M059J (cell line): ENCODE measurements around the gene INPP1. TPM values are rescaled to one million over a fixed set of nuclear protein-coding genes. Genes with fewer than 3 reads are reported as not detected.
"Not testable (repeated sequence)": the region's sequence is repeated elsewhere in the genome, so short reads cannot be mapped to it uniquely, and the experiment has no call there.

Experiments
- DNase-seq: peaks from one replicate; pipeline ENCODE4 v3.0.0-alpha.2; 2012; ENCODE audit warnings: low read depth
- total RNA-seq: library from RNA; depleted of rRNA; stranded (reverse); fragments of >200 nt; shearing (Covaris generic); gene quantifications from 2 replicates; pipeline ENCODE4 v1.2.3, GENCODE V29; 2014

The INPP1 gene
- total RNA-seq, 1 experiment from 2014 or later = 12.0 TPM

GRCh38 chr2:190333928-190334327 is 9.5 kb upstream of the INPP1 start:
- no peak for DNase-seq

GRCh38 chr2:190334479-190335224 is 8.7 kb upstream of the INPP1 start:
- peak; percentile 56 for DNase-seq

DNA sequence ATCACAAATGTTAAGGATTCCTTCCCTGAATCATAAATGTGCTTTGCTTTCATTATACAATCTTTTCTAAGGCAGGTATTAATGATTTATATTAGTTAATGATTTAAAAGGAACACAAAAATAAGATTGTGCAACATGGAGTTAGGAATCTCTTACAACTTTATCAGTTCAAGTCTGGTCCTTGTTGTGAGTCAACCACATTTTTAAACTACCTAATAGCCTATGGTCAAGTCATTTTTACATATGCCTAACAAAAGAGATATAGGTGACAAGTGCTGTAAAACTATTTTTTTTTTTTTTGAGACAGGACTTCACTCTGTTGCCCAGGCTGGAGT is 8.2 kb upstream of the INPP1 start:
- DNase-seq = no peak

DNA sequence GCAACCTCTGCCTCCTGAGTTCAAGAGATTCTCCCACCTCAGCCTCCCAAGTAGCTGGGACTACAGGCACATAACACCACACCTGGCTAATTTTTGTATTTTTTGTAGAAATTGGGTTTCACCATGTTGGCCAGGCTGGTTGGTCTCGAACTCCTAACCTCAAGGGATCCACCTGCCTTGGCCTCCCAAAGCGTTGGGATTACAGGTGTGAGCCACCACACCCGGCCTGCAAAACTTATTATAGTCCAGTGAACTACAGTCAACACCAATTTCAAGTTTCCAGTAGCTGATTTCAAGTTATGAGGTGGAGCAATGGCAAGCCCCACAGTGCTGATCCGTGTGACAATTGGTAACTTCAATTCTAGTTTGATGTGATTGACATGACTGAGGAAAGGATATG is 7.8 kb upstream of the INPP1 start:
- not testable (repeated sequence) for DNase-seq

GRCh38 chr2:190336420-190336819 is 7.0 kb upstream of the INPP1 start:
- no peak for DNase-seq

DNA sequence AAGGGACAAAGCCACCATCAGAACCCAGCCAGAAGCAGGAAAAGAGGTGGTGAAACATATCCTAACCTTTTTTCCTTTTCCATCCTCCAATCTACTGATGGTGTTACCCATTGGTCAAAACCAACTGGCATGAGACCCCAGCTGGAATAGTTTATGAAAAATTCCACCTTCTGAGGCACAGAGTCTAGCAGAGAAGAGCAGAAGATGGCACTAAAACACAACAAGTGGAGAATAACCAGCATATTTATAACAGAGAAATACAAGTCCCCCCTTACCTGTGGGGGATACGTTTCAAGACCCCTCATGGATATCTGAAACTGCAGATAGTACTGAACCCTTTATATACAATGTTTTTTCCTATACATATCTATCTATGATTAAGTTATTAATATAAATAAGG is 4.9 kb upstream of the INPP1 start:
- DNase-seq = no peak

DNA sequence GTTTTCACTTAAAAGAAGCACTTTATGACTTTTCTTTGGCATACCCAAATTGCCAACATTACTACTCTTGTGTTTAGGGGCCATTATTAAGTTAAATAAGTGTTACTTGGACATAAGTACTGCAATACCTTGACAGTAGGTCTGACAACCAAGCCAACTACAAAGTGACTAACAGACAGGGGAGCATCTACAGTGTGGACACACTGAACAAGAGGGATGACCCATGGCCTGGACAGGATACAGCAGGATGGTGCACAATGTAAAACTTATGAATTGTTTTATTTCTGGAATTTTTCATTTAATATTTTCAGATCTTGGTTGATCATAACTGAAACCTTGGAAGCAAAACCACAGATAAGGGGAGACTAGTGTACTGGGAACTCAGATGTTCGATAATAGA is 4.0 kb upstream of the INPP1 start:
- no peak for DNase-seq

- peak; percentile 39 for DNase-seq
Observed at GRCh38 chr2:190340369-190340768, 3.0 kb upstream of the INPP1 start.

DNA sequence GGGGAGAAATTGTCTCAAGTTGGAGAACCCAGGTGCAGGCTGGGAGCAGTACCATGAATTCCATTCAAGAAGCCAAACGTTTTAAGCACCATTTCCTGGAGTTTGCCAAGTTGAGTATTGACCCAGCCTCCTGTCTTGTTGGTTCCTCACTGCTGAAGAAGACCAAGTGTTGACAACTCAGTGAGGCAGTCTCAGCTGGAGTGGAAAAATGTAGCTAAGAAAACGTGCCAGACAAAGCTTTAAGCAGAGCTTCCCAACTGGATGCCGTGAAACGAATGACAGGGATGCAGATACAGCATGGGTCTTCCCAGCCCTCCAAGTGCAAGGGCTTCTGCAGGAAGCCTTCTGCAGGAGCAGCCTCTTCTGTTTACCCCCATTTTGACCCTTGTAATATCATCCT is 778 bp upstream of the INPP1 start:
- no peak for DNase-seq

- DNase-seq = no peak
Observed at GRCh38 chr2:190343089-190343535, 277 bp upstream of the INPP1 start.

GRCh38 chr2:190344276-190344827 is 963 bp downstream of the INPP1 start:
- peak; percentile 55 for DNase-seq

- no peak for DNase-seq
Observed at GRCh38 chr2:190350371-190350770, 7.0 kb downstream of the INPP1 start.

DNA sequence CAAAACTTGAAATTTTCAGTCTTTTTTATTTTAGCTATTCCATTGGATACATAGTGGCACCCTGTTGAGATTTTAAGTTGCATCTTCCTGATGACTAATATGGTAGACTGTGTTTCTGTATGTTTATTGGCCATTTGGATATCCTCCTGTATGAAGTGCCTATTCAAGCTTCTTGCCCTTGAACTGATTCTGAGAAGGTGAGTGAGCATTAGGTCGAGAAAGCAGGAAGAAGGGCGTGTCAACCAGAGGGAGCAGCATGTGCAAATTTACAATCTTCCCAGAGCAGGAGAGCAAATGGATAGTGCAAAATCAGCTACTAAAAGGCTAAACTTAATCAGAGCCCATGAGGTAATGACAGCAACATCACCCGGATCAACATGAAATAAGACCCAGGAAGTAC is 8.6 kb downstream of the INPP1 start:
- DNase-seq = no peak

DNA sequence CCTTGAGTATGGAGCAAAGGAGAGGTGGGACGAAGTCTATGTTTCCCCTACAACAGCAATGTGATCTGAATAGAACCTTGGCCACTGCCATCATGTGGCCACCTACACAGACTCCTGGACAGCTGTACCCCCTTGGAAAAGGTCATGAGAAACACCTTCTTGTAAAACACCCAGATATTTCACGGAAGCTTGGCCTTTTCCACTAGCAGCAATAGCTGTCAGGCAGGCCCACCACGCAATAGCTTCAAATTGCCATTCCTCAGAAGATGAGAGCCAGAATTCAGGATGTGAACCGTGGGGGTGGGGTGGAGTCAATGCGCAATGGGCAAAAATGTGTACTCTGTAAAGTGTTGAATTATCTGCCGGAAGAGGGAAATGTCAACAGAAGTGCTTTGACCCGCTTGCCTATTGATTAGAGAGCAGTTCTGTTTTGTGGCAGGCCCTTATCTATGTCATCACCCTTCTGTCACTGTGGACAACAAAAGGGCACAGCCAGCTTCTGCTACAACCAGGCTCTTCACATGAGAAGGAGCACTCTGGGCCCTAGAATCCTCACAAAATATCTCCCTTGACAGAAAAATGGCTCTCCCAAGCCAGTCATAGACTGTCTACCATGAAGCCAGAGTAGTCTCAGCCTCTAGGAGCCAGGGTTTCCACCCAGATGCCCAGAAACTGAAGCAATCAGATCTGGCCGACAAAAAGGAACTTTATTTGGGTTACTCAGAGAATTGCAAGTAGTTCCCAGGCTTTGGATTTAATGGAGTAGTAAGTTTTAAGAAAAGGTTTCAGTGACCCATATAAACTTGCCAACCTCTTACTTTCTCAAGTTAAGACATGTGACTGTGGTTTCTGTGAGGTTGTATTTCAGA is 9.5 kb downstream of the INPP1 start:
- DNase-seq = no peak

DNA sequence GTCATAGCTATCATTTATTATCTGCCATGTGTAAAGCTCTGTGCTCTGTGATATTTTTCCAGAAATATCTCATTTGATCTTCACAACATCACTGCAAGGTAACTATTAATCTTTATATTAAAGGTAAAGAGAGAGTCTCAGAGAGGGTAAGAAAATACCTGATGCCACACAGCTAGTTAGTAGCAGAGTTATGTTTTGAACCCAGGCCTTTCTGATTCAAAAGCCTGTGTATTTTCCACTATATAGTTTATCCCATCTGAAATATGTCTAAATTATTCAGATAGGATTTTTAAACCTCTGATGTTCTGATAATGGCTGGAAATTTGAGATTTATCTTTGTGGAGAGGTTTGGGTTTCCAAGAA is 10.1 kb downstream of the INPP1 start:
- DNase-seq = no peak

DNA sequence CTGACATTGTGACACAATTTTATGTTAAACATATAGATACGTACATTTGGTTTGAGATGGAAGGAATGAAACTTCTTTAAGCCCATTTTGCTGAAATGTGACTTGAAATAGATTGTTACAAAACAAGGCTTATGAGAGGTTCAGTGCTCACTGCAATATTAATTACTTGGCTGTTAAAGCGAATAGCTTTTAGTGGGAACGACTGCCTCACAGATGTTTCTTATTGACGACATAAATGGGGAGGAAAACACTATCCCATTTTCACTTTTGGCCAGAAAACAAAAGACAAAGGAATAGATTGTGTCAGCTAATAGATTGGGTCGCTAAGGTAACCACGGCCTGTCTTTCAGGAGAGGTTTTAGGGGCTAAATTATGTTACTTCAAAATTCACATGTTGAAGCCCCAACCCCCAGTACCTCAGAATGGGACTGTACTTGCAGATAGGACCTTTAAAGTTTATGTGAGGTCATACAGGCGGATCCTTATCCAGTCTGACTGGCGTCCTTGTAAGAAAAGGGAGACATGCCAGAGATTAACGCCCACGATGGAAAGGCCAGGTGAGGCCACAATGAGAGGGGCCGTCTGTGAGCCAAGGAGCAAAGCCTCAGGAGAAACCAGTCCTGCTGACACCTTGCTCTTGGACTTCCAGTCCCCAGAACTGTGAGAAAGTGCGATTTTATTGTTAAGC is 10.8 kb downstream of the INPP1 start:
- no peak for DNase-seq

GRCh38 chr2:190355968-190356644 is 12.7 kb downstream of the INPP1 start:
- no peak for DNase-seq

- no peak for DNase-seq
Observed at GRCh38 chr2:190357600-190357999, 14.2 kb downstream of the INPP1 start.

GRCh38 chr2:190358655-190359448 is 15.5 kb downstream of the INPP1 start:
- not testable (repeated sequence) for DNase-seq

DNA sequence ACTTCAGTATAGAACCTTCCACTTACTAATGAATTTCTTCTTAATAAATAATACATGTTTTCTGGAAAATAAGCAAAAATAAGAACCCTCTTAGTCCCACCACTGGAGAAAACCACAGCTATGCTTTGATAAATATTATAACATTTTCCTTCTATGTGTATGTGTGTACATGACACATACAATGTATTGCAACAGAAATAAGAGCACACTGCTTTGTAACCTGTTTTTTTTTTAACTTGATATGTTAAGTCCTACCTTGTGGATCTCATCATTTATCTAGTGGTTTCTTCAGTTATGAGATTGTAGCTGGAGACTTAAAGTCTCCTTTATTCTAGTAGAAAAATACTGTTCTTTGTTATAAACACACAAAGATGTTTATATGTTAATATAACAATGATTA is 17.2 kb downstream of the INPP1 start:
- no peak for DNase-seq

DNA sequence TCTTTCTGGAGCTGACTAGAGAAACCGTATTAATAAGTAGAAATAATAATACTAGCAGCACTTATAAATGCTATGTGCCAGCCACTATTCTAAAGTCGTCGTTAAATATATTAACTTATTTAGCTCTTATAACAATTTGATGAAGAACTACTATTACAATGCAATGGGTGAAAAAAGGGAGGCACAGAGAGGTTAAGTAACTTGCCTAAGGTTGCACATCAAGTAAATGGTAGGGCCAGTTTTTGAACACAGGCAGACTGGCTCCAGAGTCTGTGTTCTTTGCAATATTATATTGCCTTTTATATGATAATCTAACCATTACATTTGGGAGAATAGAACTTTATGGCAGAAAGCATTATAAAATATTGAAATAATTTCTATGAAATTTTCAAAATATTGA is 17.6 kb downstream of the INPP1 start:
- no peak for DNase-seq
